D721Med (cell line): ENCODE data around the gene FIGNL1.

ENCODE experiments used
- DNase-seq: peaks from one replicate; pipeline ENCODE4 v3.0.0; 2011; ENCODE audit warnings: low spot score; ENCODE audit not compliant: insufficient read length
- FAIRE-seq: peaks from 2 replicates; lab custom pipeline; 2011; peaks lifted over from hg19 to GRCh38; lab: Jason Lieb, UNC
- CTCF ChIP-seq: IDR thresholded peaks from 2 replicates; pipeline ENCODE4 v1.5.1; 2012; ENCODE audit warnings: mild to moderate bottlenecking, control low read depth; ENCODE audit not compliant: insufficient read depth; ENCODE audit errors: missing control alignments

Gene FIGNL1

GRCh38 chr7:50411332-50411731 lies 38.8 kb downstream of the FIGNL1 start:
- DNase-seq: no peak
- no peak for TF ChIP-seq CTCF
- FAIRE-seq: no peak

- no peak for TF ChIP-seq CTCF
- FAIRE-seq: no peak
- no peak for DNase-seq
Measured at GRCh38 chr7:50409856-50410745, 40.0 kb downstream of the FIGNL1 start.

- no peak for TF ChIP-seq CTCF
- no peak for FAIRE-seq
- no peak for DNase-seq
Measured at GRCh38 chr7:50406935-50407334, 43.2 kb downstream of the FIGNL1 start.

GRCh38 chr7:50405221-50405620 lies 44.9 kb downstream of the FIGNL1 start:
- no peak for TF ChIP-seq CTCF
- DNase-seq (no peak), FAIRE-seq (no peak)

GRCh38 chr7:50404392-50404791 lies 45.8 kb downstream of the FIGNL1 start:
- FAIRE-seq: no peak
- no peak for DNase-seq
- no peak for TF ChIP-seq CTCF

GRCh38 chr7:50400114-50400513 lies 50.0 kb downstream of the FIGNL1 start:
- FAIRE-seq (no peak), DNase-seq (no peak)
- TF ChIP-seq CTCF: no peak

- TF ChIP-seq CTCF: no peak
- DNase-seq (no peak), FAIRE-seq (no peak)
Measured at GRCh38 chr7:50399635-50400034, 50.5 kb downstream of the FIGNL1 start.
